Prostate gland (tissue), 2 donors: ENCODE measurements around the gene TSPAN31. TPM values are rescaled to one million over a fixed set of nuclear protein-coding genes. Genes with fewer than 3 reads are reported as not detected.

Experiments
- DNase-seq: peaks from one replicate; pipeline ENCODE4 v3.0.0-alpha.2; 2019; ENCODE audit warnings: low spot score
- H3K27ac ChIP-seq, 2 donors: fragments of 200-600 bp; sonication (generic); 2 replicates each; pipeline ENCODE4 v1.5.1; 2017 to 2019
- H3K27me3 ChIP-seq: fragments of 200-600 bp; sonication (generic); replicated peaks from 2 replicates; pipeline ENCODE4 v1.5.1; 2019; ENCODE audit not compliant: insufficient read depth
- H3K36me3 ChIP-seq, 2 donors: fragments of 200-600 bp; sonication (generic); 1 replicate in 1 of 2; 2 replicates in 1 of 2; pipeline versions ENCODE4 v1.5.1 to v1.8.1; 2017 to 2019
- H3K4me1 ChIP-seq: fragments of 200-600 bp; sonication (generic); replicated peaks from 2 replicates; pipeline ENCODE4 v1.5.1; 2019
- H3K4me3 ChIP-seq, 2 donors: fragments of 200-600 bp; sonication (generic); 2 replicates each; pipeline ENCODE4 v1.5.1; 2017 to 2019
- H3K9me3 ChIP-seq: fragments of 200-600 bp; sonication (generic); 2 replicates; pipeline ENCODE4 v1.5.1; 2017
- POLR2A ChIP-seq: fragments of 450-650 bp; IDR thresholded peaks from one replicate; pipeline ENCODE4 v1.6.1; 2016; ENCODE audit warnings: antibody characterized with exemption, mild to moderate bottlenecking
- POLR2AphosphoS5 ChIP-seq: sonication (generic); formaldehyde crosslinking; IDR thresholded peaks from one replicate; pipeline ENCODE4 v1.6.1; 2017; ENCODE audit warnings: antibody characterized with exemption
- WGBS: methylation state at CpG from one replicate; pipeline ENCODE4 v1.1.5; 2018; 5-methylcytosine and 5-hydroxymethylcytosine counted together
- intact Hi-C: fragments of 100-400 bp; cut with DNase I; formaldehyde crosslinking; loops from one replicate; pipeline ENCODE4 v1.14.2; 2022
- microRNA-seq: library from miRNA; unstranded; fragments of <30 nt; microRNA quantifications from one replicate; pipeline ENCODE4, GENCODE V29; 2016
- total RNA-seq, 2 donors: library from RNA; depleted of rRNA; stranded (reverse); fragments of >200 nt; gene quantifications; one replicate each; pipeline ENCODE4 v1.1.0, GENCODE V29; 2016
- TF ChIP-seq, protein P1 (sequence below), 4 experiments: fragments of 200-600 bp in 2 of 4; fragments of 450-650 bp in 2 of 4; sonication (generic) in 2 of 4; IDR thresholded peaks; 1 replicate in 3 of 4; 2 replicates in 1 of 4; pipeline ENCODE4 v1.5.1; 2016 to 2019; ENCODE audit warnings: antibody characterized with exemption in 4 of 4, mild to moderate bottlenecking in 2 of 4, moderate library complexity in 2 of 4

Gene TSPAN31
- total RNA-seq, 2 donors from 2014 or later, result 40.4 to 127 TPM

DNA sequence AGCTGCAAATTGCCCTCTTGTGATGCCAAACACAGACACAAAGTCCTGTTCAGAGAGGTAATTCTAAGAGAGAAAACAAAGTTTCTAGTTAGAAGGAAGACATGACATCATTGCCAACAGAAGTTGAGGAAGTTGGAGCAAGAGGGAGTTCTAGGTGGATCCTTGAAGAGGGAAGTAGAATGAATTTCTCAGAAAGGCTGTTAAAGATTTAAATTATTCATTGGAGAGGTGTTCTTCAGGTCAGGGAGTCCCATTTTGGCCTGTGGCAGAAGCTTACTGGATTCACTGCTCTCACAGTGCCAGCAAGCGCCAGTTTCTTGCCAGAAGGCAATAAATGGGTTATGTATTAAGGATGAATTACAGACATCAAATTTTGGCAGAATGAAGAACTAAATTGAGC is 53.1 kb downstream of the TSPAN31 start:
- 87% methylated on average over 1 of the region's 1 CpG for WGBS
- Histone ChIP-seq H3K4me1 (no peaks in the 10 kb centered on the region), H3K27ac (no peak overlapping the region), H3K27me3 (no peaks in the 10 kb centered on the region), H3K36me3 (peaks cover 0 to 3% of the 10 kb centered on the region in 2 donors), H3K9me3 (no peaks in the 10 kb centered on the region), H3K4me3 (no peak overlapping the region)
- intact Hi-C loops, result no loop called here
- no peak for TF ChIP-seq POLR2A
- TF ChIP-seq, protein P1, sequence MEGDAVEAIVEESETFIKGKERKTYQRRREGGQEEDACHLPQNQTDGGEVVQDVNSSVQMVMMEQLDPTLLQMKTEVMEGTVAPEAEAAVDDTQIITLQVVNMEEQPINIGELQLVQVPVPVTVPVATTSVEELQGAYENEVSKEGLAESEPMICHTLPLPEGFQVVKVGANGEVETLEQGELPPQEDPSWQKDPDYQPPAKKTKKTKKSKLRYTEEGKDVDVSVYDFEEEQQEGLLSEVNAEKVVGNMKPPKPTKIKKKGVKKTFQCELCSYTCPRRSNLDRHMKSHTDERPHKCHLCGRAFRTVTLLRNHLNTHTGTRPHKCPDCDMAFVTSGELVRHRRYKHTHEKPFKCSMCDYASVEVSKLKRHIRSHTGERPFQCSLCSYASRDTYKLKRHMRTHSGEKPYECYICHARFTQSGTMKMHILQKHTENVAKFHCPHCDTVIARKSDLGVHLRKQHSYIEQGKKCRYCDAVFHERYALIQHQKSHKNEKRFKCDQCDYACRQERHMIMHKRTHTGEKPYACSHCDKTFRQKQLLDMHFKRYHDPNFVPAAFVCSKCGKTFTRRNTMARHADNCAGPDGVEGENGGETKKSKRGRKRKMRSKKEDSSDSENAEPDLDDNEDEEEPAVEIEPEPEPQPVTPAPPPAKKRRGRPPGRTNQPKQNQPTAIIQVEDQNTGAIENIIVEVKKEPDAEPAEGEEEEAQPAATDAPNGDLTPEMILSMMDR (IDR thresholded peaks at IDR 0.05), result no peak
- no peak for TF ChIP-seq POLR2AphosphoS5
- DNase-seq, result no peak

Small RNA genes lying within 50 kb of the gene (microRNA-seq; reads per million reads assigned to microRNA genes)
- gene MIR6759, result not detected

Other genes starting within 250 kb of the TSPAN31 start
- gene DDIT3, start 224.5 kb upstream of the TSPAN31 start, total RNA-seq, result 10 to 100 TPM; 39.0 to 51.8 TPM
- 10 to 100 TPM; 54.5 to 92.1 TPM for gene MBD6, start 222.2 kb upstream of the TSPAN31 start, total RNA-seq
- 100 to 1,000 TPM; 131 to 157 TPM for gene DCTN2, start 197.8 kb upstream of the TSPAN31 start, total RNA-seq
- 1 to 10 TPM in 1 of 2 donors, under 1 TPM in 1; 0.50 to 3.7 TPM for gene KIF5A, start 195.0 kb upstream of the TSPAN31 start, total RNA-seq
- gene PIP4K2C, start 153.8 kb upstream of the TSPAN31 start, total RNA-seq, result 10 to 100 TPM; 37.4 to 51.1 TPM
- 10 to 100 TPM; 42.2 to 59.9 TPM for gene DTX3, start 140.2 kb upstream of the TSPAN31 start, total RNA-seq
- gene ARHGEF25, start 133.6 kb upstream of the TSPAN31 start, total RNA-seq, result 10 to 100 TPM; 16.6 to 32.5 TPM
- gene B4GALNT1, start 111.8 kb upstream of the TSPAN31 start, total RNA-seq, result 1 to 10 TPM; 2.2 to 6.7 TPM
- 100 to 1,000 TPM; 210 to 321 TPM for gene OS9, start 50.9 kb upstream of the TSPAN31 start, total RNA-seq
- gene AGAP2, start 6.3 kb upstream of the TSPAN31 start, total RNA-seq, result 1 to 10 TPM in 1 of 2 donors, under 1 TPM in 1; 0.82 to 4.2 TPM
- gene CDK4, start 7.3 kb downstream of the TSPAN31 start, total RNA-seq, result 100 to 1,000 TPM in 1 of 2 donors, 10 to 100 TPM in 1; 97.5 to 103 TPM
- gene MARCHF9, start 10.1 kb downstream of the TSPAN31 start, total RNA-seq, result 10 to 100 TPM; 11.1 to 13.2 TPM
- gene CYP27B1, start 22.0 kb downstream of the TSPAN31 start, total RNA-seq, result under 1 TPM; 0.14 to 0.91 TPM
- gene METTL1, start 27.1 kb downstream of the TSPAN31 start, total RNA-seq, result 10 to 100 TPM in 1 of 2 donors, 1 to 10 TPM in 1; 4.9 to 14.3 TPM
- 10 to 100 TPM; 12.1 to 12.6 TPM for gene EEF1AKMT3, start 27.6 kb downstream of the TSPAN31 start, total RNA-seq
- gene TSFM, start 37.7 kb downstream of the TSPAN31 start, total RNA-seq, result 10 to 100 TPM; 24.3 to 39.6 TPM
- 1 to 10 TPM; 3.1 to 3.5 TPM for gene AVIL, start 73.7 kb downstream of the TSPAN31 start, total RNA-seq
- gene CTDSP2, start 101.7 kb downstream of the TSPAN31 start, total RNA-seq, result 100 to 1,000 TPM in 1 of 2 donors, 10 to 100 TPM in 1; 99.2 to 159 TPM
- 10 to 100 TPM in 1 of 2 donors, 1 to 10 TPM in 1; 8.0 to 15.0 TPM for gene ATP23, start 196.5 kb downstream of the TSPAN31 start, total RNA-seq